KOPT-K1 (cell line): ENCODE data around the gene MRRF.
A peak's percentile ranks its signal among the peaks of the same experiment; 100 is the strongest.

Experiments used
- H3K27ac ChIP-seq: fragments of 200-600 bp; sonication (generic); 2 replicates; pipeline ENCODE4 v1.5.1; 2016; ENCODE audit warnings: antibody characterized with exemption, mild to moderate bottlenecking, low read depth, low read length; ENCODE audit not compliant: poor library complexity, severe bottlenecking
- H3K36me3 ChIP-seq: fragments of 200-600 bp; sonication (generic); 2 replicates; pipeline ENCODE4 v1.5.1; 2017; ENCODE audit warnings: antibody characterized with exemption, mild to moderate bottlenecking, low read length, moderate library complexity; ENCODE audit not compliant: insufficient read depth
- H3K9me3 ChIP-seq: fragments of 200-600 bp; sonication (generic); 2 replicates; pipeline ENCODE4 v1.5.1; 2017; ENCODE audit warnings: antibody characterized with exemption, low read length, mild to moderate bottlenecking; ENCODE audit not compliant: insufficient read depth, poor library complexity, severe bottlenecking

MRRF gene

GRCh38 chr9:122251351-122251750, 13.3 kb upstream of the MRRF start:
- H3K27ac ChIP-seq, result no peak overlapping the region
- no peaks in the 10 kb centered on the region for H3K9me3 ChIP-seq
- H3K36me3 ChIP-seq, result peaks cover 87% of the 10 kb centered on the region

GRCh38 chr9:122252796-122253195, 11.9 kb upstream of the MRRF start:
- peaks cover 87% of the 10 kb centered on the region for H3K36me3 ChIP-seq
- no peaks in the 10 kb centered on the region for H3K9me3 ChIP-seq
- no peak overlapping the region for H3K27ac ChIP-seq

- H3K27ac ChIP-seq, result no peak overlapping the region
- H3K9me3 ChIP-seq, result no peaks in the 10 kb centered on the region
- H3K36me3 ChIP-seq, result peaks cover 85% of the 10 kb centered on the region
Observed at GRCh38 chr9:122254761-122255160, 9.9 kb upstream of the MRRF start.

DNA sequence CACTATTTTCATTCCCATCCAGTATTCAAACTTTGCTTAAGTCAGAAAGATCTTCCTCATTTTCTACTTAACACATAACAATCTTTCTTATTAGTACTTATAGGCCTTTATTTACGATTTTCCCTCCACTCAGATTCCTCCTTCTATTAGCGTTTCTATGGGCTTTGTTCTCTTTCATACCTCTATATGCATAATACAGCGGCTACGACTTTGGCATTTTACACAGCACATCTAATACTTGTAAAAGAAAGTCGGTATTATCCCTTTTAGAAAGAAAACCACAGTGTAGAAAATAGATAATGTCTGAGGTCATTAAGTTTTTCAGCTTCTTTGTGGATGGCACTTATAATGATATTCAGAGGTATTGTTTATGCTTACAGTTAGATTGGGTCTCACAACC, 8.5 kb upstream of the MRRF start:
- Histone ChIP-seq H3K27ac (no peak overlapping the region), H3K36me3 (peaks cover 88% of the 10 kb centered on the region), H3K9me3 (no peaks in the 10 kb centered on the region)

GRCh38 chr9:122258886-122259415, 5.7 kb upstream of the MRRF start:
- Histone ChIP-seq H3K27ac (no peak overlapping the region), H3K9me3 (no peaks in the 10 kb centered on the region), H3K36me3 (peaks cover 72% of the 10 kb centered on the region)

DNA sequence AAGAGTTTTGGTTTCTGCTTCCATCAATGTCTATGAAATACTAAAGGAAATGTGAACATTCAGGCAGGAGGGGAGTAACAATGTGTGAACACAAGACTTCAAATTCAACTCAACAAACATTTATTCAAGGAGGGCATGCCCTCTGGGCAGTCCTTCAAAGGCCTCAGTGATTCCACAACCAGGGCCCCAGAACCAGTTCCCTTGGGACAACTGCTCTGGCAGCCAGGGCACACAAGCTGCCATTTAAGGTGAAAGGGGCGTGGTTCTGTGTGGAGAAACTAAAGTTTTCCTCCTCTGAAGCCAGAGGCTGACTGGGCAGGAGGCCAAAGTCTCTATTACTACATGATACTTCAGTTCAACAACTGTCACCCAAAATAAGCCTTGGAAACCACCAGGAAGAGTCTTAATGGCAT, 3.2 kb upstream of the MRRF start:
- Histone ChIP-seq H3K9me3 (no peaks in the 10 kb centered on the region), H3K27ac (no peak overlapping the region), H3K36me3 (peaks cover 48% of the 10 kb centered on the region)

- Histone ChIP-seq H3K27ac (no peak overlapping the region), H3K36me3 (peaks cover 42% of the 10 kb centered on the region), H3K9me3 (no peaks in the 10 kb centered on the region)
Observed at GRCh38 chr9:122262073-122262472, 2.6 kb upstream of the MRRF start.

DNA sequence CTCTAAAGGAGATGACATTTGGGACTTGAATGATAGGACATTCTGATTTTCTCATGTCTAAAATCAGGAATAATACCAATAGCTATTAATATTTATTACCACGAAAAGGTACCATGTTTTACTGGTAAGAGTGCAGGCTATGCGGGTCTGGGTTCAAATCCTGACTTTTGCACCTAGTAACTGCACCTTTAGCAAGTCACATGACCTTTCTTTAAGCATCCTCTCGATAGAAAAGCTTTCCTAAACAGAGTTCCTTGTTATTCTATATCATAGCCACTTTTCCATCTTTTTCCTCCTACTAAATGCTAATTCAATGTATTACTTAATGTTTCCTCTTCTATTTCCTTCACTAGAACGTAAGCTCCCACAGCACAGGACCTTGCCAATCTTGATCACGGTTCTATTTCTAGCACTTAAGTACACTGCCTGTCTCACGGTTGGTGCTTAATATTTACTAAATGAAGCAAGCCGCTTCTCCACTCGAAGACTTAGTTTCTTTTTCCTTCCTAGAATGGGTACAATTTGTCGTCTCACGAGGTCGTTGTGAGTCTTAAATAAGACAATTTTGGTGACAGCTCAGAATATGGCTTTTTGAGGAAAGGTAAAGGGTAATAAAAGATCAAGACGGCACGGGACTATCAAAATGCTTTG, 858 bp upstream of the MRRF start:
- Histone ChIP-seq H3K27ac (peak overlapping the region; percentile 76), H3K9me3 (no peaks in the 10 kb centered on the region), H3K36me3 (peaks cover 31% of the 10 kb centered on the region)

DNA sequence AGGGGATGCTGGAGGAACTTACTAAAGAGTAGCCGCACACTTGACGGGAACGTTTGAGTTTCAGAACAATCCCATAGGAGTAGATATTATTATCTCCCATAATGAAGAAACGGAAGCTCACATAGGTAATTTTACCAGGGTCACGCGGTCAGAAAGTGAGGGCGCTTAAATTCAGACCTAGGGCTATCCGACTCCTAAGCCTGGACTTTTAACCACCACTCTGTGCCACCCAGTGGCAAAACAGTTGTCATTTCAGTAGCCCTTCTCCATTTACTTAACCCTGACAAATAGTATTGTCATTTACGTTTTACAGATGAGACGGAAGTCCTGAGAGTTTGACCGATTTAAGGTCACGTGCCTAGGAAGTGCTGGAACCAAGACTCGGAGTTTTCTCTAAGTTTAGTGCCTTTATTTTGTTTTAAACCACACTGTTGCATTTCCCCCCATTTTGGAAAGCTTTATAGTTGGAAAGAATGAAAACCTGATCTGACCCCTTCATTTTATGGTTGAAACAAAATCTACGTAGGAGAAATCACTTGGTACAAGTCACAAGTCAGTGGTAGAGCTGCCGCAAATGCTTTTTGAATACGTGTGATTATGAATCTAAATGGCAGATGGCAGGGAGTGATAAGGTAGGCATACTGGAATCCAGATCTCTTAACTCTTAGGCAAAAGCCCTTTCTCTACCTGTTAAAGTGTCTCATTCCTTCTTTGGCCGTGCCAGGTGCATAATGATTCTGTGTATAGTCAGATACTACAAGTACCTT, 650 bp downstream of the MRRF start:
- Histone ChIP-seq H3K36me3 (peaks cover 16% of the 10 kb centered on the region), H3K27ac (peak overlapping the region; percentile 76), H3K9me3 (no peaks in the 10 kb centered on the region)

DNA sequence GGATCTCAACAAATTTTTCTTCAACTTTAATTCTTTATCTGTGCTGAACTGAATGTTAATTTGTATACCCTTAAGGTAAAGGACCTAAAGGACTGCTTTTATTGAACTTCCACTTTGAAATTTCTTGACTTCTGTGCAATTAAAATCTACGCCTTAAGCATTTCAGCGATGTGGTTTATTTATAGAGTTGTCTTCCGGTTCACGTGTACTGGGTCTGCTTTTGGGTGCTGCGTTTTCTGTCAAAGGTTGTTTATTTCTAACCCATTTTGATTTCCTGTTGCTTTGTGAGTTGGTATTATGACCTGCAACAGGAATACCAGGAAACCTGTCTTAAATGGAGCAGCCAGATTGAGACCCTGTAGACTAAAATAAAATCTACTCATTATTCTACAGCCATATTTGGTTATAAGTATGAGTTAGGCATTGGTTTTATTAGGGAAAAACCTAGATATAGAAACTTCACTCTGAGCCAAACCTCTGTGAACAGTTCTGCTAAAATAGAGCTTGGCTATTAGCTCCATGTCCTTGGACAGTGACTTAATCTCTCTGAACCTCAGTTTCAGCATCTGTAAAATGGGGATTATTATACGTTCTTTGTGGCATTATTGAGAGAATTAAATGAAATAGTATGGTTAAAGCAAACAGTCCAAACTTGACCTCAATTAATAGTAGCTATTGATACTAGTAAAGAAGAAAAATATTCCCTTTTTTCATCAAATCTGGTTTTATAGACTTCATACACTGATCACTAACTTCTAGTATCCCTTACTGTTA, 3.5 kb downstream of the MRRF start:
- no peak overlapping the region for H3K27ac ChIP-seq
- H3K36me3 ChIP-seq, result peaks cover 27% of the 10 kb centered on the region

GRCh38 chr9:122274055-122274454, 9.4 kb downstream of the MRRF start:
- Histone ChIP-seq H3K27ac (no peak overlapping the region), H3K9me3 (peaks cover 22% of the 10 kb centered on the region), H3K36me3 (peaks cover 64% of the 10 kb centered on the region)

More for the DNA sequence above, 3.5 kb downstream of the MRRF start:
- no peaks in the 10 kb centered on the region for H3K9me3 ChIP-seq

- Histone ChIP-seq H3K27ac (no peak overlapping the region), H3K9me3 (peaks cover 22% of the 10 kb centered on the region), H3K36me3 (peaks cover 69% of the 10 kb centered on the region)
Observed at GRCh38 chr9:122276096-122276495, 11.4 kb downstream of the MRRF start.

DNA sequence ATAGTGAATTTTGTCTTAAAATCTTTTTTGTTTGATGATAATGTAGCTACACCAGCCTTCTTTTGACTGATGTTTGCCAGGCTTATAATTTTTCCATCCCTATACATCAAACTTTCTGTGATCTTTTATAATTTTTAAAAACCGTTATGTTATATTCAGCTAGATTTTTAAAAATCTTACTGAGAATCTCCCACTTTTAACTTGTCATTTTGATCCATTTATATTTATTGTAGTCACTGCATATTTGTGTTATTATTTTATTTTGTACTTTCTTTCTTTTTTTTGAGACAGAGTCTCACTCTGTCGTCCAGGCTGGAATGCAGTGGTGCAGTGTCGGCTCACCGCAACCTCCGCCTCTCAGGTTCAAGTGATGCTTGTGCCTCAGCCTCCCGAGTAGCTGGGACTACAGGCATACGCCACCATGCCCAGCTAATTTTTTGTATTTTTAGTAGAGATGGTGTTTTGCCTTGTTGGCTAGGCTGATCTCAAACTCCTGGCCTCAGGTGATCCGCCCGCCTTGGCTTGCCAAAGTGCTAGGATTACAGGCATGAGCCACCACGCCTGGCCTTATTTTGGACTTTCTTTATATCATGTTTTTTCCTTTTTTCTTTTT, 12.7 kb downstream of the MRRF start:
- H3K27ac ChIP-seq, result no peak overlapping the region
- peaks cover 70% of the 10 kb centered on the region for H3K36me3 ChIP-seq
- peaks cover 22% of the 10 kb centered on the region for H3K9me3 ChIP-seq

DNA sequence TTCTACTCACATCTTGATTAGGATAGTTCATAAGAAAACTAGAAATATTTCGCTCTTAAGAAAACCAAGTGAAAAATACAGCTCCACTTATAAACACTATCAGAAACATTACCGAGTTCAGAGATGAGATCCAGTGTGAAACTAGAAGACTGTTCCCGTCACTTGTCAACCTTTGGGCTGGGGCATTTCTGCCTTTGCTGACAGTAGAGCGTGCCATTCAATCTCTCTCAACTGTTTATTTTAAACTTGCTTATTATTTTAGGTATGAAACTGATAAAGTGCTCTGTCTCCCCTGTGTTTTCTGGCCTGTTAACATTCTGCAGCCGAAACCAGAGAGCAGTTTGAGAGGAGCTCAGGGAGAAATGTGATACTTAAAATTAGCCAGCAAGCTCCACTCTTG, 16.7 kb downstream of the MRRF start:
- Histone ChIP-seq H3K36me3 (peaks cover 75% of the 10 kb centered on the region), H3K9me3 (peaks cover 12% of the 10 kb centered on the region), H3K27ac (no peak overlapping the region)

GRCh38 chr9:122286764-122287163, 22.1 kb downstream of the MRRF start:
- no peak overlapping the region for H3K27ac ChIP-seq
- no peaks in the 10 kb centered on the region for H3K9me3 ChIP-seq
- H3K36me3 ChIP-seq, result peaks cover 92% of the 10 kb centered on the region
